HCT116 (cell line): ENCODE results near the gene GJB2. TPM values are rescaled to one million over a fixed set of nuclear protein-coding genes. Genes with fewer than 3 reads are reported as not detected.

Source experiments
- ATAC-seq: fragments of 200-7000 bp; cut with Tn5 transposase; 2 replicates; pipeline ENCODE4 v1.9.1; 2020; ENCODE audit warnings: mild to moderate bottlenecking, moderate library complexity
- BruUV-seq: library from RNA; stranded (reverse); fragments of 400-500 nt; replicated peaks from 2 replicates; lab custom pipeline; 2021; lab: Mats Ljungman, UMichigan
- CTCF ChIA-PET: fragments of 300-600 bp; sonication (Branson Sonifier 250); formaldehyde crosslinking; loops from one replicate; lab custom pipeline; 2021; ENCODE audit warnings: antibody characterized with exemption; lab: Charles Lee
- POLR2A ChIA-PET: fragments of 300-600, 350-600 bp; sonication (Branson Sonifier 250); formaldehyde crosslinking; loops from one replicate; lab custom pipeline; 2021; ENCODE audit warnings: antibody characterized with exemption; lab: Charles Lee
- RAD21 ChIA-PET, 2 experiments: fragments of 300-600 bp; sonication (Branson Sonifier 250); formaldehyde crosslinking; loops; one replicate each; lab custom pipeline; 2023; ENCODE audit warnings: low total read pairs in 2 of 2; ENCODE audit not compliant: uncharacterized antibody in 2 of 2, unreplicated experiment in 2 of 2, low non-redundant PET in 1 of 2; lab: Charles Lee
- DNase-seq: peaks from one replicate; pipeline ENCODE4 v3.0.0-alpha.2; 2010; ENCODE audit warnings: low read depth, low spot score
- H2AFZ ChIP-seq: fragments of 200-600 bp; shearing (Covaris generic), sonication (generic); 2 replicates; pipeline ENCODE4 v1.6.1; 2017; ENCODE audit warnings: low read depth, mixed run types, mixed read lengths, antibody characterized with exemption, low read length; ENCODE audit not compliant: poor library complexity, severe bottlenecking
- H3K27ac ChIP-seq: 2 replicates; pipeline ENCODE4 v1.5.1; 2012; ENCODE audit warnings: low read depth, low read length
- H3K27me3 ChIP-seq: fragments of 200-600 bp; sonication (generic); 2 replicates; pipeline ENCODE4 v1.6.1; 2016; ENCODE audit warnings: mixed run types, low read length, mixed read lengths; ENCODE audit not compliant: insufficient read depth
- H3K36me3 ChIP-seq, 2 experiments: fragments of 200-500 bp in 1 of 2; fragments of 200-600 bp in 1 of 2; sonication (Bioruptor generic) in 1 of 2; sonication (generic) in 1 of 2; 2 replicates each; pipeline versions ENCODE4 v1.5.1 to v1.6.1; 2014 to 2016; ENCODE audit warnings: low read length in 2 of 2, inconsistent platforms in 1 of 2, mixed read lengths in 1 of 2, mixed run types in 1 of 2; ENCODE audit not compliant: insufficient read depth in 2 of 2, control insufficient read depth in 1 of 2
- H3K4me1 ChIP-seq, 2 experiments: fragments of 200-600 bp in 1 of 2; sonication (generic) in 1 of 2; 2 replicates each; pipeline versions ENCODE4 v1.5.1 to v1.6.1; 2012 to 2017; ENCODE audit warnings: low read length in 2 of 2, inconsistent platforms in 1 of 2, mild to moderate bottlenecking in 1 of 2, mixed read lengths in 1 of 2, mixed run types in 1 of 2, moderate library complexity in 1 of 2; ENCODE audit not compliant: insufficient read depth in 2 of 2, control insufficient read depth in 1 of 2
- H3K4me2 ChIP-seq: fragments of 200-600 bp; sonication (generic); 2 replicates; pipeline ENCODE4 v1.6.1; 2017; ENCODE audit warnings: mixed run types, low read length, mixed read lengths
- H3K4me3 ChIP-seq, 2 experiments: fragments of 200-600 bp in 1 of 2; sonication (generic) in 1 of 2; replicated peaks in 1 of 2; 2 replicates each; pipeline ENCODE4 v1.5.1; 2011 to 2016; ENCODE audit warnings: low read length in 2 of 2, control low read depth in 1 of 2, low read depth in 1 of 2, mild to moderate bottlenecking in 1 of 2, mixed read lengths in 1 of 2, mixed run types in 1 of 2
- H3K79me2 ChIP-seq: fragments of 200-600 bp; sonication (generic); 2 replicates; pipeline ENCODE4 v1.6.1; 2017; ENCODE audit warnings: mild to moderate bottlenecking, mixed run types, low read length, moderate library complexity, mixed read lengths; ENCODE audit not compliant: insufficient read depth
- H3K9ac ChIP-seq: fragments of 200-600 bp; sonication (generic); 2 replicates; pipeline ENCODE4 v1.6.1; 2016; ENCODE audit warnings: low read length, mixed read lengths
- H3K9me2 ChIP-seq: fragments of 200-600 bp; sonication (generic), shearing (Covaris generic); 2 replicates; pipeline ENCODE4 v1.6.1; 2017; ENCODE audit warnings: mixed run types, mild to moderate bottlenecking, moderate library complexity; ENCODE audit not compliant: insufficient read depth
- H3K9me3 ChIP-seq, 2 experiments: fragments of 200-500 bp in 1 of 2; fragments of 200-600 bp in 1 of 2; sonication (Bioruptor generic) in 1 of 2; sonication (generic) in 1 of 2; 2 replicates each; pipeline ENCODE4 v1.6.1; 2014 to 2017; ENCODE audit warnings: low read length in 2 of 2, mixed read lengths in 2 of 2, inconsistent platforms in 1 of 2, low read depth in 1 of 2, mild to moderate bottlenecking in 1 of 2, mixed run types in 1 of 2, moderate library complexity in 1 of 2; ENCODE audit not compliant: control insufficient read depth in 1 of 2, insufficient read depth in 1 of 2
- H4K20me1 ChIP-seq: fragments of 200-600 bp; sonication (generic), shearing (Covaris generic); 2 replicates; pipeline ENCODE4 v1.6.1; 2017; ENCODE audit warnings: mixed run types, mild to moderate bottlenecking, moderate library complexity; ENCODE audit not compliant: insufficient read depth
- ELF1 ChIP-seq: IDR thresholded peaks from 2 replicates; pipeline ENCODE4 v1.6.1; 2012; ENCODE audit warnings: low read depth, borderline replicate concordance
- FOSL1 ChIP-seq: IDR thresholded peaks from 2 replicates; pipeline ENCODE4 v1.6.1; 2012; ENCODE audit warnings: low read depth
- intact Hi-C: fragments of 100-400 bp; cut with micrococcal nuclease; formaldehyde crosslinking; loops from 2 replicates; pipeline ENCODE4 v1.10.0; 2022
- total RNA-seq: library from RNA; stranded (reverse); gene quantifications from one replicate; pipeline ENCODE4 v1.2.1, GENCODE V29; 2021; ENCODE audit not compliant: unreplicated experiment
- TF ChIP-seq, protein P1 (sequence below): IDR thresholded peaks from 2 replicates; pipeline ENCODE4 v1.6.1; 2012
- TF ChIP-seq, protein P2 (sequence below): IDR thresholded peaks from 2 replicates; pipeline ENCODE4 v1.6.1; 2012
- TF ChIP-seq, protein P3 (sequence below), 3 experiments: fragments of 200-600 bp in 1 of 3; sonication (generic) in 1 of 3; IDR thresholded peaks in 2 of 3; conservative IDR thresholded peaks in 1 of 3; 2 replicates each; pipeline ENCODE4 v1.5.1; 2012 to 2017; ENCODE audit warnings: low read depth in 2 of 3, low read length in 2 of 3, antibody characterized with exemption in 1 of 3, borderline replicate concordance in 1 of 3, control low read depth in 1 of 3, mild to moderate bottlenecking in 1 of 3, mixed read lengths in 1 of 3, mixed run types in 1 of 3, moderate library complexity in 1 of 3; ENCODE audit not compliant: insufficient read depth in 1 of 3

The GJB2 gene
- total RNA-seq, 1 experiment from 2014 or later = 44.7 TPM

DNA sequence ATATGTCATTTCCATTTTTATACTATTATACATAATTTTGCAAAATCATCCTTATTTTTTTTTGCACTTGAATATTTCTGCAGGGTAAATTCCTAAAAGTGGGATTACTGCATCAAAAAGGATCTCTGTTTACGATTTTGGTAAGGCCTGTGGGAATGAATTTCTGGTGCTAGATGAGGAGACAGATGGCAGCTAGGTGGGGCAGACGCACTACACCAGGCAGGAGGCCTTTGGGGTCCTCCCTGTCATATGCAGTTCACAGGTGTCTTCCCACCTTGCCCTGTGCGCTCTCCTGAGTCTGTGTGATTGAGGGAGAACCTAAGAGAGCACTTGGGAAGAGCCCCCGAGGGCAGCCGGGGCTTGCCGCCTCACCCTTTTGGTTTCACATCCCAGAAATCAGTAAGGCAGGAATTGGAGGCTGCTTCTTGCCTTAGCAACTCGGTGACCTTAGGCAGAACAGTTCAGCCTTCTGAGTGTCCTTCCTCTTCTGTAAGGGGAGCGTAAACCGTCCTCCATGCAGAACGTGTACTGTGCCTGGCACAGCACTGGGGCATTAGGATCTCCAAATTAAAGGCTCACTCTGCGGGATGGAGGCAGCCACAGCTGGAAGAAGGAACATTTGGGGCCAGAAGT lies 13.4 kb upstream of the GJB2 start:
- POLR2A ChIA-PET = interaction anchor here (1.0 kb wide), 1 partner anchor 9 kb away, joined by 3 read pairs; no protein-coding TSS in a partner anchor
- H3K27me3 ChIP-seq = no peaks in the 10 kb centered on the region

DNA sequence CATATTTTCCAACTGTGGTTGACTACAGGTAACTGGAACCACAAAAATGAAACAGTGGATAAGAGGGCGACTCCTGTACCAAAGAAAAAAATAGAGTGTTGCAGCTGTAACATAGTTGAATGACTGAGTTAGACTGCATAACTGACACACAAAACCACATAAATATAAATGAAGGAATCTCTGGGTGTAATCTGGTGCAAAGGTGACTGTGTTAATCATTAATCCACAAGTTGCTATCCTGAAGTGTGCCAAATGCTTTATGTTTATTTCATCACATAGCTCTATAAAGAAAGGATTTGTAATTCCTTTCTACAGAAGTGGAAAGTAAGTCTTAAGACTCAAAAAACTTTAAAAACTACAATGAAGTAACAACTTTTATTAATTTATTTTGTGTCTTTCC lies 6.0 kb upstream of the GJB2 start:
- H3K9me3 ChIP-seq = no peaks in the 10 kb centered on the region
- DNase-seq = no peak
- no peak for ATAC-seq
- H3K4me2 ChIP-seq = peak overlapping the region; percentile 22; the same call in 1 of the 2 replicates
- TF ChIP-seq FOSL1 (no peak), ELF1 (no peak)
- TF ChIP-seq, protein P1, sequence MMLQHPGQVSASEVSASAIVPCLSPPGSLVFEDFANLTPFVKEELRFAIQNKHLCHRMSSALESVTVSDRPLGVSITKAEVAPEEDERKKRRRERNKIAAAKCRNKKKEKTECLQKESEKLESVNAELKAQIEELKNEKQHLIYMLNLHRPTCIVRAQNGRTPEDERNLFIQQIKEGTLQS = no peak
- TF ChIP-seq, protein P2, sequence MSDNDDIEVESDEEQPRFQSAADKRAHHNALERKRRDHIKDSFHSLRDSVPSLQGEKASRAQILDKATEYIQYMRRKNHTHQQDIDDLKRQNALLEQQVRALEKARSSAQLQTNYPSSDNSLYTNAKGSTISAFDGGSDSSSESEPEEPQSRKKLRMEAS = no peak
- intact Hi-C loops = loop anchor here (5.0 to 10.0 kb wide), 4 partner anchors 226 to 1276 kb away; partner anchors contain the start of gene IL17D
- H3K27me3 ChIP-seq = peaks cover 10% of the 10 kb centered on the region; the same call in 1 of the 2 replicates
- H3K27ac ChIP-seq = no peak overlapping the region
- no peak overlapping the region for H2AFZ ChIP-seq
- no peaks in the 10 kb centered on the region for H3K79me2 ChIP-seq
- no peaks in the 10 kb centered on the region for H3K36me3 ChIP-seq
- H3K4me1 ChIP-seq = peaks cover 0 to 12% of the 10 kb centered on the region in 2 experiments; a peak in 2 of 4 replicates
- ChIA-PET POLR2A (no interaction called here), RAD21 (no interaction called here), CTCF (interaction anchor here (0.9 kb wide), 1 partner anchor 8 kb away, joined by 3 read pairs; no protein-coding TSS in a partner anchor)
- BruUV-seq = no TSS peak
- no peaks in the 10 kb centered on the region for H4K20me1 ChIP-seq
- no peaks in the 10 kb centered on the region for H3K9me2 ChIP-seq
- H3K9ac ChIP-seq = no peak overlapping the region
- no peak overlapping the region for H3K4me3 ChIP-seq

More for the DNA sequence above, 13.4 kb upstream of the GJB2 start:
- Histone ChIP-seq H3K9ac (no peak overlapping the region), H3K4me1 (no peaks in the 10 kb centered on the region), H3K4me3 (no peak overlapping the region), H3K36me3 (no peaks in the 10 kb centered on the region), H2AFZ (no peak overlapping the region), H3K27ac (no peak overlapping the region), H3K9me2 (no peaks in the 10 kb centered on the region), H3K9me3 (no peaks in the 10 kb centered on the region), H4K20me1 (no peaks in the 10 kb centered on the region), H3K79me2 (no peaks in the 10 kb centered on the region), H3K4me2 (no peak overlapping the region)
- BruUV-seq = no TSS peak
- no peak for ATAC-seq
- CTCF ChIA-PET = no interaction called here
- RAD21 ChIA-PET = no interaction called here
- intact Hi-C loops = no loop called here
- TF ChIP-seq, protein P3, sequence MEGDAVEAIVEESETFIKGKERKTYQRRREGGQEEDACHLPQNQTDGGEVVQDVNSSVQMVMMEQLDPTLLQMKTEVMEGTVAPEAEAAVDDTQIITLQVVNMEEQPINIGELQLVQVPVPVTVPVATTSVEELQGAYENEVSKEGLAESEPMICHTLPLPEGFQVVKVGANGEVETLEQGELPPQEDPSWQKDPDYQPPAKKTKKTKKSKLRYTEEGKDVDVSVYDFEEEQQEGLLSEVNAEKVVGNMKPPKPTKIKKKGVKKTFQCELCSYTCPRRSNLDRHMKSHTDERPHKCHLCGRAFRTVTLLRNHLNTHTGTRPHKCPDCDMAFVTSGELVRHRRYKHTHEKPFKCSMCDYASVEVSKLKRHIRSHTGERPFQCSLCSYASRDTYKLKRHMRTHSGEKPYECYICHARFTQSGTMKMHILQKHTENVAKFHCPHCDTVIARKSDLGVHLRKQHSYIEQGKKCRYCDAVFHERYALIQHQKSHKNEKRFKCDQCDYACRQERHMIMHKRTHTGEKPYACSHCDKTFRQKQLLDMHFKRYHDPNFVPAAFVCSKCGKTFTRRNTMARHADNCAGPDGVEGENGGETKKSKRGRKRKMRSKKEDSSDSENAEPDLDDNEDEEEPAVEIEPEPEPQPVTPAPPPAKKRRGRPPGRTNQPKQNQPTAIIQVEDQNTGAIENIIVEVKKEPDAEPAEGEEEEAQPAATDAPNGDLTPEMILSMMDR (IDR thresholded peaks at IDR 0.05 in 2 of 3, conservative IDR thresholded peaks at IDR 0.05 in 1 of 3; ENCODE audit: borderline replicate concordance in 1 of 3, insufficient read depth in 1 of 3, low read depth in 2 of 3, low read length in 2 of 3) = no peak
- DNase-seq = no peak
